Measurements from ENCODE around the gene ANK3.

- no peak for TF ChIP-seq GATA2 (IDR thresholded peaks at IDR 0.05; ENCODE audit: low read depth, low read length)
- TF ChIP-seq GATA3 (IDR thresholded peaks at IDR 0.05; ENCODE audit: low read depth, low read length) = no peak
These were observed 358.0 kb downstream of the ANK3 start for GRCh38 chr10:60031664-60032063.
